Measurements from ENCODE around the gene IDH1.
"Not testable (repeated sequence)": the region's sequence is repeated elsewhere in the genome, so short reads cannot be mapped to it uniquely, and the experiment has no call there.

Gene IDH1

GRCh38 chr2:208256849-208257813 is 2.3 kb upstream of the IDH1 start:
- not testable (repeated sequence) for DNase-seq (ENCODE audit: low read depth in 1 of 2, low spot score in 1 of 2)

GRCh38 chr2:208256192-208256782 is 1.4 kb upstream of the IDH1 start:
- no peak for DNase-seq (ENCODE audit: low read depth in 1 of 2, low spot score in 1 of 2)

GRCh38 chr2:208255557-208256106 is 761 bp upstream of the IDH1 start:
- no peak for DNase-seq (ENCODE audit: low read depth in 1 of 2, low spot score in 1 of 2)

- DNase-seq (ENCODE audit: low read depth in 1 of 2, low spot score in 1 of 2): peak; percentile 56 to 72
Observed at GRCh38 chr2:208254118-208254870, 577 bp downstream of the IDH1 start.

GRCh38 chr2:208253600-208254117 is 1.2 kb downstream of the IDH1 start:
- DNase-seq (ENCODE audit: low read depth in 1 of 2, low spot score in 1 of 2): no peak

GRCh38 chr2:208252716-208253492 is 2.0 kb downstream of the IDH1 start:
- no peak for DNase-seq (ENCODE audit: low read depth in 1 of 2, low spot score in 1 of 2)

GRCh38 chr2:208251098-208251497 is 3.8 kb downstream of the IDH1 start:
- no peak for DNase-seq (ENCODE audit: low read depth in 1 of 2, low spot score in 1 of 2)

GRCh38 chr2:208250388-208250787 is 4.5 kb downstream of the IDH1 start:
- DNase-seq (ENCODE audit: low read depth in 1 of 2, low spot score in 1 of 2): no peak

GRCh38 chr2:208249296-208249695 is 5.6 kb downstream of the IDH1 start:
- no peak for DNase-seq (ENCODE audit: low read depth in 1 of 2, low spot score in 1 of 2)

- DNase-seq (ENCODE audit: low read depth in 1 of 2, low spot score in 1 of 2): no peak
Observed at GRCh38 chr2:208248601-208249000, 6.3 kb downstream of the IDH1 start.

GRCh38 chr2:208245746-208246145 is 9.1 kb downstream of the IDH1 start:
- DNase-seq (ENCODE audit: low read depth in 1 of 2, low spot score in 1 of 2): no peak

GRCh38 chr2:208244422-208244821 is 10.4 kb downstream of the IDH1 start:
- no peak for DNase-seq (ENCODE audit: low read depth in 1 of 2, low spot score in 1 of 2)

- DNase-seq (ENCODE audit: low read depth in 1 of 2, low spot score in 1 of 2): no peak
Observed at GRCh38 chr2:208240619-208241209, 14.2 kb downstream of the IDH1 start.

- DNase-seq (ENCODE audit: low read depth in 1 of 2, low spot score in 1 of 2): no peak
Observed at GRCh38 chr2:208239770-208240493, 14.9 kb downstream of the IDH1 start.

- no peak for DNase-seq (ENCODE audit: low read depth in 1 of 2, low spot score in 1 of 2)
Observed at GRCh38 chr2:208235860-208236259, 19.0 kb downstream of the IDH1 start.

- DNase-seq (ENCODE audit: low read depth in 1 of 2, low spot score in 1 of 2): no peak
Observed at GRCh38 chr2:208234786-208235185, 20.1 kb downstream of the IDH1 start.

GRCh38 chr2:208228476-208228875 is 26.4 kb downstream of the IDH1 start:
- no peak for DNase-seq (ENCODE audit: low read depth in 1 of 2, low spot score in 1 of 2)

- no peak for DNase-seq (ENCODE audit: low read depth in 1 of 2, low spot score in 1 of 2)
Observed at GRCh38 chr2:208227581-208228232, 27.2 kb downstream of the IDH1 start.

GRCh38 chr2:208224802-208225201 is 30.1 kb downstream of the IDH1 start:
- no peak for DNase-seq (ENCODE audit: low read depth in 1 of 2, low spot score in 1 of 2)

Data from stimulated activated CD4-positive, alpha-beta T cell treated with anti-CD3 and anti-CD28 coated beads, Interleukin-15, amount 100 ng/mL, for 1 hour (primary cell).